ENCODE results near the gene SPSB4.

DNA sequence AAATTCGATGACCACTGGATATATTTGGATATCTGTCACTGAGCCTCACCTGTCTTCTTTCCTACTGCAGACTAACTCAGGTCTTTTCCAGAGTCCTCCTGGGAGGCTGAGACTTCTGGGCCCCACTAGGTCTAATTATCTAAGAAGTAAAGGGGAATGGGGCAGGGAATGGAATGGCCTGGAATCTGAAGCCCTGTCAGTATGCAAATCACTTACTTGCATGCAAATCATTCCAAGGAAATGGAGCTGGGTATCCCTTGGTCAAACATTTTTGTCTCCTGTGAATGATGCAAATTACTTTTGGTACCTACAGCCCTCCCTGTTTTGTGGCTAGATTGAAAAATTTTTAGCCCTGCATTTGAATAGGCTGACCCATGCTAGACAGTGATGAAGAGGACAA is 5.3 kb upstream of the SPSB4 start:
- TF ChIP-seq, protein P1, sequence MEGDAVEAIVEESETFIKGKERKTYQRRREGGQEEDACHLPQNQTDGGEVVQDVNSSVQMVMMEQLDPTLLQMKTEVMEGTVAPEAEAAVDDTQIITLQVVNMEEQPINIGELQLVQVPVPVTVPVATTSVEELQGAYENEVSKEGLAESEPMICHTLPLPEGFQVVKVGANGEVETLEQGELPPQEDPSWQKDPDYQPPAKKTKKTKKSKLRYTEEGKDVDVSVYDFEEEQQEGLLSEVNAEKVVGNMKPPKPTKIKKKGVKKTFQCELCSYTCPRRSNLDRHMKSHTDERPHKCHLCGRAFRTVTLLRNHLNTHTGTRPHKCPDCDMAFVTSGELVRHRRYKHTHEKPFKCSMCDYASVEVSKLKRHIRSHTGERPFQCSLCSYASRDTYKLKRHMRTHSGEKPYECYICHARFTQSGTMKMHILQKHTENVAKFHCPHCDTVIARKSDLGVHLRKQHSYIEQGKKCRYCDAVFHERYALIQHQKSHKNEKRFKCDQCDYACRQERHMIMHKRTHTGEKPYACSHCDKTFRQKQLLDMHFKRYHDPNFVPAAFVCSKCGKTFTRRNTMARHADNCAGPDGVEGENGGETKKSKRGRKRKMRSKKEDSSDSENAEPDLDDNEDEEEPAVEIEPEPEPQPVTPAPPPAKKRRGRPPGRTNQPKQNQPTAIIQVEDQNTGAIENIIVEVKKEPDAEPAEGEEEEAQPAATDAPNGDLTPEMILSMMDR (IDR thresholded peaks at IDR 0.05): no peak
- TF ChIP-seq POLR2A (IDR thresholded peaks at IDR 0.05): no peak

Data from uterus (tissue), 2 donors.